ENCODE results near the gene ORMDL3.
"Not testable (repeated sequence)": the region's sequence is repeated elsewhere in the genome, so short reads cannot be mapped to it uniquely, and the experiment has no call there.

Gene ORMDL3

DNA sequence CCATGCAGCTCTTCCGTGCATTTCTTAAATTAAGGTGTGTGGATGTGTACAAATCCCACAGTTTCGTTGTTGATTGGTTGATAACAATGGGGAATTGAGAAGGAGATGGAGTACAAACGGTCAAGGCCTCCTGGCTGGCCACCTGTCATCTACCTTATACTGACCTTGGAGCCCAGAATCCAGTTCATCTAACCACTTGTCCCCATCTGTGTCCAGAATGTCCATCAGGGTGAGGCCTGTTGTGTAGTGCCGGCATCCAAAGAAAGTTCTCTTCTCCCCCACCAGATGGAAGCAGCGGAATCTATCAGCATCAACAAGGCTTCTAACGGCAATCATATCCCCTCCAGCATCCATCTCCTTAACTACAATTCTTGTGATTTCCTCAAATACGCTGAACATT lies 10.5 kb downstream of the ORMDL3 start:
- no peak for TF ChIP-seq CTCF (IDR thresholded peaks at IDR 0.05; ENCODE audit: low read depth, low read length)
- H3K4me3 ChIP-seq (ENCODE audit: low read depth, low read length), result no peak overlapping the region

- TF ChIP-seq CTCF (IDR thresholded peaks at IDR 0.05; ENCODE audit: low read depth, low read length), result no peak
- H3K4me3 ChIP-seq (ENCODE audit: low read depth, low read length), result no peak overlapping the region
These were observed 11.8 kb downstream of the ORMDL3 start for GRCh38 chr17:39915559-39915958.

DNA sequence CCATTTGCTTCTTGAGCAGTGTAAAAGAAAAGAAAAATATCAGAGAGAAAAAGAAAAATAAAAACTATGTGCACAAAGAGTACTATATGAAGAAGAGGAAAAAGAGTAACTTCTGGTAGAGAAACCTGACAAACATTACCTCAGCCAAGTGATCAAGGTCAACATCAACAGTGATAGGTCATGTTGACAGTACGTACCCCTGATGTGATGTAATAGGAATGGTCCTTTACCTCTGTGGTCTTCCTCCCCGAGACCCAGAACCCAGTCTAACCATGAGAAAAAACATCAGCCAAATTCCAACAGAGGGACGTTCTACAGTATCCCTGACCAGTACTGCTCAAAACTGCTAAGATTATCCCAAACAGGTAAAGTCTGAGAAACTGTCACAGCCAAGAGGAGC lies 13.4 kb downstream of the ORMDL3 start:
- H3K4me3 ChIP-seq (ENCODE audit: low read depth, low read length), result no peak overlapping the region
- TF ChIP-seq CTCF (IDR thresholded peaks at IDR 0.05; ENCODE audit: low read depth, low read length), result no peak

DNA sequence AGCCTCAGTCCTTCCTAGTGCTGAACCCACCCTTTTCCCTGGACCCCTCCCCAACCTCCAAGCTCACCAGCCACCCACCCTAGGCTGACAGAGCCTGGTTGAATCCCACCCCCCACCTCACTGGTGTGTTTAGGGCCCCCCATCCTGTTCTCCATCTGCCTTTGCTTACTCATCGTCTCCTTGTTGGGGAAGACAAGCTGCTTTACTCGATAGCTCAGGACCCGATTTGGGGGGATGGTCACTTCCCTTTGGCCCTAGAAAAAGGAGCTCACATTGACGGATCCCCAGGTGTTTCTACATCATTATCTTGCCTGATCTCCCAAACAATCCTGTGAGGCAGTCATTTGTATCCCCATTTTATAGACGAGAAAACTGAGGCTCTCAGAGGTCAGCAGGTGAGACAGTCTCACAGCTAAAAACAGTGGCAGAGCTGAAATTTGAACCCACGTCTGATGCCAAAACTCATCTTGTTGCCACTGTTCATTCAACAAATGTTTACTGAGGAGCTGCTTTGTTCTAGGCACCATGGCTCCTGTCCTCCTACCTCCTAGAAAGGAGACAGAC lies 18.5 kb downstream of the ORMDL3 start:
- no peak overlapping the region for H3K4me3 ChIP-seq (ENCODE audit: low read depth, low read length)
- no peak for TF ChIP-seq CTCF (IDR thresholded peaks at IDR 0.05; ENCODE audit: low read depth, low read length)

DNA sequence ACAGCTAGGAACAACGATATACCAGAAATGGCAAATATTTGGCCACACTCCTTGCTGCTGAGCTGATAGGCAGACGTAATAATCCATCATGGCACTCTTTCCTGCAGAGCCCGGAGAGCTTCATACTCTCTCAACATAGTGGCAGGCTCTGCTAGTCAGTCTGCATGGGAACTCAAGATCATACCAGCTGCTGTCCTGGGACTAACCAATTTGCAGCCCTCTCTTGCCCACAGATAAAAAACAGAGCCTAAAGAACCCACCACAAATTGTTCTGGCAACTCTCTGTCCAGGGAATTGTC lies 22.5 kb downstream of the ORMDL3 start:
- no peak for TF ChIP-seq CTCF (IDR thresholded peaks at IDR 0.05; ENCODE audit: low read depth, low read length)

DNA sequence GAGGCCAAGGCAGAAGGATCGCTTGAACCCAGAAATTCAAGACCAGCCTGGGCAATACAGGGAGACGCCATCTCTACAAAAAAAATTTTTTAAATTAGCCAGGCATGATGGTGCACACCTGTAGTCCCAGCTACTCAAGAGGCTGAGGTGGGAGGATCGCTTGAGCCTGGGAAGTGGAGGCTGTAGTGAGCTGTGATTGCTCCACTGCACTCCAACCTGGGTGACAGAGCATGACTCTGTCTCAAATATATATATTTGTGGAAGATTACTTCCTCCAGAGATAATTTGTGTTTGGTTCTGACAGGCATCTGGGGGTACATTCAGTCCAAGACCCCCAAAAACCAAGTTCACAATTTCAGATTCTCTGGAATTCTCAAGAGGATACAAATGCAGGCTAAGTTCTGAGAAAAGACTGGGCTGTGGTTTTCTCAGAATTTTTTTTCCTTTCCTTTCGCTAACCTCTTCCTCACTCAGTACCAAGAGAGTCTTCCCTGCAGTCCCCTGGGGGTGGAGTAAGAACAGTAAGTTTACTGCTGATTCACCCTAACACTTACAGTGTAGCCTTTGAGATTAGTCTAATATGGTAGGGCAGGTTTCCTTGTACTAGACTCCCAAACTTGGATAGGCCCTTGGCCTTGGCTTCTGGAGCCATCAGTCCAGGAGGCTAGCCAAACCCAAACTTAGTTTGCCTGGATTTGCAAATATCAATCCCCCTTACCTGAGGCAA lies 24.1 kb downstream of the ORMDL3 start:
- H3K4me3 ChIP-seq (ENCODE audit: low read depth, low read length), result no peak overlapping the region
- TF ChIP-seq CTCF (IDR thresholded peaks at IDR 0.05; ENCODE audit: low read depth, low read length), result no peak

More for the DNA sequence above, 22.5 kb downstream of the ORMDL3 start:
- H3K4me3 ChIP-seq (ENCODE audit: low read depth, low read length), result no peak overlapping the region

DNA sequence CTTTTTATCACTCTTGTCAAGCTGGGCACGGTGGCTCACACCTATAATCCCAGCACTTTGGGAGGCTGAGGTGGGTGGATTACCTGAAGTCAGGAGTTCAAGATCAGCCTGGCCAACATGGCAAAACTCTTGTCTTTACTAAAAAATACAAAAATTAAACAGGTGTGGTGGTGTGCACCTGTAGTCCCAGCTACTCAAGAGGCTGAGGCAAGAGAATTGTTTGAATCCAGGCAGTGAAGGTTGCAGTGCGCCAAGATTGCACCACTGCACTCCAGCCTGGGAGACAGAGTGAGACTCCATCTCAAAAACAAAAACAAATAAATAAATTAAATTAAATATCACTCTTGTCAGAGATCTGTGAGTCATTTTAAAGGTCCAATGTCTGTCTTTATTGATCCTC lies 25.4 kb downstream of the ORMDL3 start:
- not testable (repeated sequence) for H3K4me3 ChIP-seq (ENCODE audit: low read depth, low read length)

DNA sequence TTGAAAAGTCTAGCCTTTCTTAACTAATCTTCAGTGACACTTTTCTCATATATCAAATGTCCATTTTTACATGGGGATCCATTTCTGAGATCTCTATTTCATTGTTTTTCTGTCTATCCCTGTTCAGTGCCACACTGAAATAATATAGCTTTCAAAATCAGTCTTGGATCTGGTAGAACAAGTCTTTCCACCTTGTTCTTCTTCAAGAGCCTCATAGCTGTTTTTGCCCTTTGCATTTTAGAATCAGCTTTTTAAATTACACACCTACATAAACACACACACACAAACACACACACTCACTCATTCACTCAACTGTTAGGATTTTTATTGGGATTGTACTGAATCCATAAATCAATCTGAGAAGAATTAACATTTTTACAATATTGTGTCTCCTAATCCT lies 28.2 kb downstream of the ORMDL3 start:
- no peak for TF ChIP-seq CTCF (IDR thresholded peaks at IDR 0.05; ENCODE audit: low read depth, low read length)
- H3K4me3 ChIP-seq (ENCODE audit: low read depth, low read length), result no peak overlapping the region
